ENCODE measurements around the gene PAX7.

DNA sequence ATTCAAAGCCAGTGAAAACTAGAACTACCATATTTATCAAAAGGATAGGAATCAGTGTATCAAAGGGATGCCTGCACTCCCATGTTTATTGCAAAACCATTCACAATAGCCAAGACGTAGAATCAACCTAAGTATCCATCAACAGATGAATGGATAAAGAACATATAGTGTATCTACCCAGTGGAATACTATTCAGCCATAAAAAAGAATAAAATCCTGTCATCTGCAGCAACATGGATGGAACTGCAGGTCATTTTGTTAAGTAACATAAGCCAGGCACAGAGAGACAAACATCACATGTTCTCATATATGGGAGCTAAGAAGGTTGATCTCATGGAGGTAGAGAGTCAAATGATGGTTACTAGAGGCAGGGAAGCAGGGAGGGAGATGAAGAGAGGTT lies 110.0 kb downstream of the PAX7 start:
- no peak for TF ChIP-seq POLR2A (IDR thresholded peaks at IDR 0.05; ENCODE audit: extremely low read depth, insufficient read length)
- TF ChIP-seq, protein P1, sequence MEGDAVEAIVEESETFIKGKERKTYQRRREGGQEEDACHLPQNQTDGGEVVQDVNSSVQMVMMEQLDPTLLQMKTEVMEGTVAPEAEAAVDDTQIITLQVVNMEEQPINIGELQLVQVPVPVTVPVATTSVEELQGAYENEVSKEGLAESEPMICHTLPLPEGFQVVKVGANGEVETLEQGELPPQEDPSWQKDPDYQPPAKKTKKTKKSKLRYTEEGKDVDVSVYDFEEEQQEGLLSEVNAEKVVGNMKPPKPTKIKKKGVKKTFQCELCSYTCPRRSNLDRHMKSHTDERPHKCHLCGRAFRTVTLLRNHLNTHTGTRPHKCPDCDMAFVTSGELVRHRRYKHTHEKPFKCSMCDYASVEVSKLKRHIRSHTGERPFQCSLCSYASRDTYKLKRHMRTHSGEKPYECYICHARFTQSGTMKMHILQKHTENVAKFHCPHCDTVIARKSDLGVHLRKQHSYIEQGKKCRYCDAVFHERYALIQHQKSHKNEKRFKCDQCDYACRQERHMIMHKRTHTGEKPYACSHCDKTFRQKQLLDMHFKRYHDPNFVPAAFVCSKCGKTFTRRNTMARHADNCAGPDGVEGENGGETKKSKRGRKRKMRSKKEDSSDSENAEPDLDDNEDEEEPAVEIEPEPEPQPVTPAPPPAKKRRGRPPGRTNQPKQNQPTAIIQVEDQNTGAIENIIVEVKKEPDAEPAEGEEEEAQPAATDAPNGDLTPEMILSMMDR (IDR thresholded peaks at IDR 0.05; ENCODE audit: low read depth, low read length), result no peak
